Articular chondrocyte of knee joint (primary cell): ENCODE measurements around the gene ETS2. TPM values are rescaled to one million over a fixed set of nuclear protein-coding genes. Genes with fewer than 3 reads are reported as not detected.

Experiments used
- total RNA-seq: library from RNA; depleted of rRNA; stranded (reverse); fragments of >200 nt; gene quantifications from 2 replicates; pipeline ENCODE4 v1.2.3, GENCODE V29; 2012

Gene ETS2
- 39.1 and 64.8 TPM in 2 replicates for total RNA-seq

DNA sequence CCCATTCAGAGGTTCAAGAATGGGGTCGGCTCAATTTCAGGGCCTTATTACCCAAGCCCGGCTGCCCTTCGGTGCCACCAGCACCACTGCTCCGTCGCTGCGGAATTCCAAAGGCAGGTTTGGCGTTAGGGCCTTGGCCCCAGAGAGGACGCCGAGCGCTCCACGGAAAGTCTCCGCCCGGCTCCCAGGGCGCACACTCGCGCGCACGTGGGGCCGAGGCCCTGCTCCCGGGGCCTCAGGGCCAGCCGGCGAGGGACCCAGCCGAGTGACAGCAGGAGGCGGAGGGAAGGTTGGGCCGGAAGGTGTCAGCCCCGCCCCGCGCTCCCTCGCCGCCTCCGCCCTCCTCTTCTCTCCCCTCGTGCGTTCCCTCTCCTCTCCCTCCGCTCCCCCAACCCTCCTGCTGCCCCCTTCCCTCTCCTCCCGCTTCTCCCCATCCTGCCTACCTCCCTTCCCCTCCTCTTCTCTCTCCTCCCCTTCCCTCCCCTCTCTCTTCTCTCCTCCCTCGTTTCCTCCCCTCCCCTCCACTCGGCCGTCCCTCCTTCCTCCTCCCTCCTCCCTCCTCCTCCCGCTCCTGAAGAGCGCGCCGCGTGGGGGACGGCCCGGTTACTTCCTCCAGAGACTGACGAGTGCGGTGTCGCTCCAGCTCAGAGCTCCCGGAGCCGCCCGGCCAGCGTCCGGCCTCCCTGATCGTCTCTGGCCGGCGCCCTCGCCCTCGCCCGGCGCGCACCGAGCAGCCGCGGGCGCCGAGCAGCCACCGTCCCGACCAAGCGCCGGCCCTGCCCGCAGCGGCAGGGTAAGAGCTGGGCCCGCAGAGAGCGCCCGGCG, at the start of gene ETS2:
TSS of gene ETS2 (plus strand) at position 602 of the 825 bp plus-strand sequence. CDS start 4,106 bp downstream, outside the sequence.

